Measurements from ENCODE around the gene JMJD4.
"Not testable (repeated sequence)": the region's sequence is repeated elsewhere in the genome, so short reads cannot be mapped to it uniquely, and the experiment has no call there.

The JMJD4 gene

DNA sequence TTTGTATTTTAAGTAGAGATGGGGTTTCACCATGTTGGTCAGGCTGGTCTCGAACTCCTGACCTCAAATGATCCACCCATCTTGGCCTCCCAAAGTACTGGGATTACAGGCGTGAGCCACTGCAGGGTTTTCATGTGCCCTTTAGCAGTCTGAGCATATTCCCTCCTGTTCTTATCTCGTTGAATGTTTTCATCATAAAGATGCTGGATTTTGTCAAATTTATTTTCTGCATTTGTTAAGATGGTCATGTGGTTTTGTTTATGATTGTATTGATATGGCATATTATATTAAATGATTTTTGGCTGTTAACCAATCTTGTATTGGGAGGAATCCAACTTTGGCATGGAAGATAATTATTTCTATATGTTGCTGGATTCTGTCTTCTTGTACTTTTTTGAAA is 8.8 kb downstream of the JMJD4 start:
- Histone ChIP-seq H3K9me3 (peaks cover 0 to 19% (median 14%) of the 10 kb centered on the region in 3 donors), H3K27me3 (peaks cover 0 to 2% of the 10 kb centered on the region in 2 donors), H3K36me3 (peaks cover 0 to 6% (median 0%) of the 10 kb centered on the region in 3 donors), H3K4me3 (no peak overlapping the region), H3K27ac (no peak overlapping the region), H3K4me1 (peaks cover 0 to 32% (median 20%) of the 10 kb centered on the region in 4 donors)
- TF ChIP-seq CTCF (IDR thresholded peaks at IDR 0.05): no peak
- no peak for DNase-seq
- intact Hi-C loops (cut with DNase I; ENCODE audit: low total_unique reads): no loop called here

DNA sequence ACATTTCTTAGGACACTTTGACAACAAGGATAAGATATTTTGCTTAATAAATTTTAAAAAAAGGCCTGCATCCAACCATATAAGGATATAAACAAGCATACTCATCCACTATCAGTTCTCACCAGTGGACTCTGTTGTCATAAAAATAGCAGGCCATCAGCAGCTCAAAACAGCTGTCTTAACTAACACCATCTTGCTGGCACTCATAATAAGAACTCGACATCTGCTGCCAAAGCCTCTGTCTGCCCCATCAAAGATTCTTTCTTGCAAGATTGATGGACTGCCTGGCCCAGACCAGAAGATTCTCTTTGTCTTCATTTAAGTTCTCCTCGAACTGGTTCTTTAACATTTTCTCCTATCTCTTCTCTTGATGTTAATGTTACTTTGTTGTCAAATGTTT is 10.1 kb downstream of the JMJD4 start:
- no peak for DNase-seq
- Histone ChIP-seq H3K27ac (no peak overlapping the region), H3K4me1 (peaks cover 0 to 23% (median 16%) of the 10 kb centered on the region in 4 donors), H3K27me3 (peaks cover 0 to 2% of the 10 kb centered on the region in 2 donors), H3K9me3 (peaks cover under 1 to 32% (median 26%) of the 10 kb centered on the region in 3 donors), H3K36me3 (no peaks in the 10 kb centered on the region), H3K4me3 (no peak overlapping the region)
- intact Hi-C loops (cut with DNase I; ENCODE audit: low total_unique reads): no loop called here
- no peak for TF ChIP-seq CTCF (IDR thresholded peaks at IDR 0.05)

DNA sequence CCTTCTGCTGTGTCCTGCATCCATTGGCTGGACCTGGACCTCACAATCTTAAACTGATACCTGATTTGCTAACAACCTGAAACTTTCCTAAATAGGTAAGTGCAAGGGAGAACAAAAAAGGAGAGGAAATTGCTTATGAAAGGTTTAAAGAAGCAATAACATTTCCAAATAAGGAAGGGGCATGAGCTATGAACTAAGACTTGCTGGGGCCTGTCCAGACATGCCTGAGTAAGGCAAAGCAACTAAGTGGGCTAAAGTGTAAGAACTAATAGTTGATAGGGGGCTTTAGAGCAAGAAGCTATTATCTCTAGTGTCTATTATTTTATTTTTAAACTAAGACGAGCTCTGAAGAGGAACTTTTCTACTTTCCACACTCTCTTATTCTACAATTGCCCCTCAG is 11.6 kb downstream of the JMJD4 start:
- no peaks in the 10 kb centered on the region for H3K36me3 ChIP-seq
- DNase-seq: no peak
- peaks cover 4 to 46% (median 38%) of the 10 kb centered on the region in 3 donors for H3K9me3 ChIP-seq
- H3K27ac ChIP-seq: no peak overlapping the region
- intact Hi-C loops (cut with DNase I; ENCODE audit: low total_unique reads): no loop called here
- peaks cover 0 to 2% of the 10 kb centered on the region in 2 donors for H3K27me3 ChIP-seq
- no peak overlapping the region for H3K4me3 ChIP-seq
- peaks cover 0 to 9% (median 4%) of the 10 kb centered on the region in 4 donors for H3K4me1 ChIP-seq
- TF ChIP-seq CTCF (IDR thresholded peaks at IDR 0.05): no peak

- H3K4me3 ChIP-seq: no peak overlapping the region
- H3K9me3 ChIP-seq: peaks cover 4 to 56% (median 49%) of the 10 kb centered on the region in 3 donors
- no peak for DNase-seq
- no peak overlapping the region for H3K27ac ChIP-seq
- TF ChIP-seq CTCF (IDR thresholded peaks at IDR 0.05): no peak
- intact Hi-C loops (cut with DNase I; ENCODE audit: low total_unique reads): no loop called here
- H3K27me3 ChIP-seq: no peaks in the 10 kb centered on the region
- no peaks in the 10 kb centered on the region for H3K36me3 ChIP-seq
- no peaks in the 10 kb centered on the region for H3K4me1 ChIP-seq
Measured at GRCh38 chr1:227718932-227719331, 16.2 kb downstream of the JMJD4 start.

DNA sequence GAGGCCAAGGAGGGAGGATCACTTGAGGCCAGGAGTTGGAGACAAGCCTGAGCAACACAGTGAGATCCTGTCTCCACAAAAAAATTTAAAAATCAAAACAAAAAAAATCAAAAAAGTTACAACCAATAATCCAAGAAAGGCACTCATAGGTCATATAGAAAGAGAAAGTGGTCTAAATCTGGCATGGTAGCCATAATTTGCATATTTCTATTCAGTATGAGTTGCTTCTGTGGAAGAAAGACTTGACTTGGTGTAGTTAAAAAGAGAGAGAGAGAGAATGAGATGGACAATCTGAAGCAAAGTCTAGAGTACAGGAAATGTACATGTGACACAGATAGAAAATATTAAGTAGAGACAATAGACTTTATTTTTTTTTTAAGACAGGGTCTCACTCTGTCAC is 22.5 kb downstream of the JMJD4 start:
- intact Hi-C loops (cut with DNase I; ENCODE audit: low total_unique reads): no loop called here

GRCh38 chr1:227710474-227710873 is 24.6 kb downstream of the JMJD4 start:
- H3K4me3 ChIP-seq; H3K27me3 ChIP-seq; intact Hi-C loops (cut with DNase I; ENCODE audit: low total_unique reads); H3K4me1 ChIP-seq; DNase-seq; H3K27ac ChIP-seq; H3K36me3 ChIP-seq: not testable (repeated sequence)
- H3K9me3 ChIP-seq: peaks cover 0 to 29% (median 20%) of the 10 kb centered on the region in 3 donors

More for the DNA sequence above, 22.5 kb downstream of the JMJD4 start:
- TF ChIP-seq CTCF (IDR thresholded peaks at IDR 0.05): no peak
- DNase-seq: no peak
- no peak overlapping the region for H3K4me3 ChIP-seq
- no peaks in the 10 kb centered on the region for H3K4me1 ChIP-seq
- no peaks in the 10 kb centered on the region for H3K36me3 ChIP-seq
- H3K9me3 ChIP-seq: peaks cover 0 to 24% (median 19%) of the 10 kb centered on the region in 3 donors
- H3K27me3 ChIP-seq: no peaks in the 10 kb centered on the region
- H3K27ac ChIP-seq: no peak overlapping the region

Data from tibial artery (tissue), 4 donors.